SK-N-SH (cell line): ENCODE results near the gene GALNT17. TPM values are rescaled to one million over a fixed set of nuclear protein-coding genes. Genes with fewer than 3 reads are reported as not detected.

Experiments used
- CTCF ChIA-PET: fragments of 300-600, 350-600 bp; formaldehyde crosslinking; extraction: SDS; loops from one replicate; lab custom pipeline; 2021; lab: Yijun Ruan, JAX
- POLR2A ChIA-PET: fragments of 350-600 bp; sonication (Branson Sonifier 250); formaldehyde crosslinking; extraction: SDS; loops from one replicate; lab custom pipeline; 2020; ENCODE audit warnings: antibody characterized with exemption, inconsistent platforms; lab: Yijun Ruan, JAX
- DNase-seq: peaks from one replicate; pipeline ENCODE4 v3.0.0; 2012
- H2AFZ ChIP-seq: fragments of 200-600 bp; sonication (generic); 2 replicates; pipeline ENCODE4 v1.8.1; 2016; ENCODE audit warnings: antibody characterized with exemption, mild to moderate bottlenecking, low read depth
- H3F3A ChIP-seq: fragments of 200-600 bp; sonication (generic); replicated peaks from 2 replicates; pipeline ENCODE3; 2016; ENCODE audit warnings: antibody characterized with exemption, mild to moderate bottlenecking; ENCODE audit not compliant: insufficient read depth
- H3K27ac ChIP-seq, 2 experiments: fragments of 200-500 bp in 1 of 2; fragments of 200-600 bp in 1 of 2; sonication (Bioruptor generic) in 1 of 2; sonication (generic), shearing (Covaris generic) in 1 of 2; 2 replicates each; pipeline versions ENCODE4 v1.5.1 to v1.6.1; 2014 to 2016; ENCODE audit warnings: low read depth in 2 of 2, inconsistent platforms in 1 of 2, low read length in 1 of 2, mild to moderate bottlenecking in 1 of 2, mixed read lengths in 1 of 2
- H3K27me3 ChIP-seq: fragments of 200-600 bp; sonication (generic), shearing (Covaris generic); 2 replicates; pipeline ENCODE4 v1.6.1; 2016; ENCODE audit warnings: mixed run types; ENCODE audit not compliant: insufficient read depth
- H3K36me3 ChIP-seq, 2 experiments: fragments of 200-500 bp in 1 of 2; fragments of 200-600 bp in 1 of 2; sonication (Bioruptor generic) in 1 of 2; sonication (generic) in 1 of 2; replicated peaks in 1 of 2; 2 replicates each; pipeline versions ENCODE3 to v1.5.1; 2014 to 2016; ENCODE audit warnings: low read length in 1 of 2, mild to moderate bottlenecking in 1 of 2; ENCODE audit not compliant: insufficient read depth in 2 of 2, control insufficient read depth in 1 of 2
- H3K4me1 ChIP-seq, 2 experiments: fragments of 200-500 bp in 1 of 2; fragments of 200-600 bp in 1 of 2; sonication (Bioruptor generic) in 1 of 2; sonication (generic), shearing (Covaris generic) in 1 of 2; 2 replicates each; pipeline versions ENCODE4 v1.5.1 to v1.6.1; 2014 to 2016; ENCODE audit warnings: low read depth in 1 of 2, low read length in 1 of 2, mixed run types in 1 of 2; ENCODE audit not compliant: insufficient read depth in 2 of 2, control insufficient read depth in 1 of 2
- H3K4me2 ChIP-seq: fragments of 200-600 bp; sonication (generic), shearing (Covaris generic); 2 replicates; pipeline ENCODE4 v1.6.1; 2017; ENCODE audit warnings: mixed run types
- H3K4me3 ChIP-seq, 2 experiments: fragments of 200-500 bp in 1 of 2; fragments of 200-600 bp in 1 of 2; sonication (Bioruptor generic) in 1 of 2; sonication (generic), shearing (Covaris generic) in 1 of 2; 2 replicates each; pipeline versions ENCODE4 v1.5.1 to v1.8.1; 2014 to 2016; ENCODE audit warnings: low read depth in 2 of 2, inconsistent platforms in 1 of 2, low read length in 1 of 2, mild to moderate bottlenecking in 1 of 2, mixed read lengths in 1 of 2, moderate library complexity in 1 of 2
- H3K79me2 ChIP-seq: fragments of 200-600 bp; sonication (generic); 2 replicates; pipeline ENCODE4 v1.8.1; 2017; ENCODE audit warnings: mild to moderate bottlenecking; ENCODE audit not compliant: insufficient read depth
- H3K9ac ChIP-seq: fragments of 200-600 bp; sonication (generic); 2 replicates; pipeline ENCODE4 v1.6.1; 2017; ENCODE audit warnings: mixed run types
- H3K9me2 ChIP-seq: fragments of 200-600 bp; sonication (generic); 2 replicates; pipeline ENCODE4 v1.6.1; 2017; ENCODE audit warnings: mixed run types
- H3K9me3 ChIP-seq: fragments of 200-600 bp; sonication (generic); 2 replicates; pipeline ENCODE4 v1.6.1; 2017; ENCODE audit warnings: mixed run types, mild to moderate bottlenecking, moderate library complexity
- H4K20me1 ChIP-seq: fragments of 200-600 bp; sonication (generic); 2 replicates; pipeline ENCODE4 v1.6.1; 2017; ENCODE audit warnings: mild to moderate bottlenecking, mixed run types; ENCODE audit not compliant: insufficient read depth
- EP300 ChIP-seq, 2 experiments: IDR thresholded peaks; 2 replicates each; pipeline versions ENCODE4 v1.4.0 to v1.6.1; 2012; ENCODE audit warnings: borderline replicate concordance in 1 of 2, low read depth in 1 of 2, low read length in 1 of 2
- EZH2phosphoT487 ChIP-seq: fragments of 200-600 bp; sonication (generic); IDR thresholded peaks from 2 replicates; pipeline ENCODE4 v1.6.1; 2017; ENCODE audit warnings: low read depth, mixed run types, mild to moderate bottlenecking, antibody characterized with exemption, moderate library complexity, borderline replicate concordance
- FOSL2 ChIP-seq: IDR thresholded peaks from 2 replicates; pipeline ENCODE4 v1.4.0; 2012; ENCODE audit warnings: low read depth, mild to moderate bottlenecking, moderate library complexity, borderline replicate concordance
- MAX ChIP-seq: IDR thresholded peaks from 2 replicates; pipeline ENCODE4 v1.4.0; 2012; ENCODE audit warnings: low read depth
- MEF2A ChIP-seq: IDR thresholded peaks from 2 replicates; pipeline ENCODE4 v1.4.0; 2012; ENCODE audit warnings: low read depth, borderline replicate concordance
- MXI1 ChIP-seq: IDR thresholded peaks from 2 replicates; pipeline ENCODE4 v1.6.1; 2012; ENCODE audit warnings: mild to moderate bottlenecking, low read depth, low read length, improper control_type of control experiment
- NRF1 ChIP-seq: IDR thresholded peaks from 2 replicates; pipeline ENCODE4 v1.6.1; 2012; ENCODE audit warnings: low read depth, mild to moderate bottlenecking, low read length
- PBX3 ChIP-seq: IDR thresholded peaks from 2 replicates; pipeline ENCODE4; 2012
- POLR2AphosphoS5 ChIP-seq: IDR thresholded peaks from 2 replicates; pipeline ENCODE4 v1.6.1; 2012; ENCODE audit warnings: low read depth, low read length
- RFX5 ChIP-seq: IDR thresholded peaks from 2 replicates; pipeline ENCODE4 v1.6.1; 2012; ENCODE audit warnings: mild to moderate bottlenecking, improper control_type of control experiment, low read length
- RXRA ChIP-seq: IDR thresholded peaks from 2 replicates; pipeline ENCODE4 v1.4.0; 2012; ENCODE audit warnings: low read depth, mild to moderate bottlenecking, borderline replicate concordance
- TAF1 ChIP-seq: IDR thresholded peaks from 2 replicates; pipeline ENCODE4 v1.6.1; 2012; ENCODE audit warnings: low read depth, mild to moderate bottlenecking, low read length, moderate library complexity, borderline replicate concordance
- WGBS: methylation state at CpG from one replicate; pipeline ENCODE4 v1.1.6; 2017; ENCODE audit warnings: low lambda C conversion rate; 5-methylcytosine and 5-hydroxymethylcytosine counted together
- polyA plus RNA-seq, 3 experiments: library from polyadenylated mRNA; depleted of rRNA; stranded (reverse); fragments of >200 nt; gene quantifications; 2 replicates each; pipeline ENCODE4 v1.2.3, GENCODE V29; 2012

Gene GALNT17
- polyA plus RNA-seq, 1 of the 3 experiments (the other 2 are of a cell fraction): not detected

GRCh38 chr7:71661671-71662224, 529.8 kb downstream of the GALNT17 start:
- no peaks in the 10 kb centered on the region for H3K79me2 ChIP-seq
- H3F3A ChIP-seq: no peaks in the 10 kb centered on the region
- WGBS: 83% methylated on average over 1 of the region's 1 CpG
- no peak for DNase-seq
- ChIA-PET POLR2A (no interaction called here), CTCF (no interaction called here)
- H3K9me3 ChIP-seq: peaks cover 5% of the 10 kb centered on the region; the same call in 1 of the 2 replicates
- no peak overlapping the region for H2AFZ ChIP-seq
- no peaks in the 10 kb centered on the region for H3K9me2 ChIP-seq
- no peaks in the 10 kb centered on the region for H3K36me3 ChIP-seq
- TF ChIP-seq PBX3 (no peak), NRF1 (no peak), MEF2A (no peak), MAX (no peak), RXRA (no peak), RFX5 (no peak), MXI1 (no peak), EP300 (IDR thresholded peaks at IDR 0.05; ENCODE audit: borderline replicate concordance in 1 of 2, low read depth in 1 of 2, low read length in 1 of 2) (no peak), FOSL2 (no peak), POLR2AphosphoS5 (no peak)
- TF ChIP-seq, all 33 proteins: peak for 0
- no peaks in the 10 kb centered on the region for H3K27me3 ChIP-seq
- H3K27ac ChIP-seq: no peak overlapping the region
- H3K4me3 ChIP-seq: no peak overlapping the region
- H3K4me1 ChIP-seq: no peaks in the 10 kb centered on the region
- H3K9ac ChIP-seq: no peak overlapping the region
- H3K4me2 ChIP-seq: no peak overlapping the region
- no peaks in the 10 kb centered on the region for H4K20me1 ChIP-seq

GRCh38 chr7:71665716-71666115, 533.8 kb downstream of the GALNT17 start:
- no peaks in the 10 kb centered on the region for H3K27me3 ChIP-seq
- H3F3A ChIP-seq: no peaks in the 10 kb centered on the region
- H3K9me2 ChIP-seq: no peaks in the 10 kb centered on the region
- POLR2A ChIA-PET: no interaction called here
- H3K4me3 ChIP-seq: no peak overlapping the region
- H3K9me3 ChIP-seq: peaks cover 5% of the 10 kb centered on the region; the same call in 1 of the 2 replicates
- WGBS: 55% methylated on average over 3 of the region's 3 CpGs
- no peak overlapping the region for H3K4me2 ChIP-seq
- no peaks in the 10 kb centered on the region for H3K79me2 ChIP-seq
- TF ChIP-seq TAF1 (no peak), MEF2A (no peak), EZH2phosphoT487 (no peak), NRF1 (no peak)
- H3K4me1 ChIP-seq: no peaks in the 10 kb centered on the region
- no peak overlapping the region for H2AFZ ChIP-seq
- CTCF ChIA-PET: no interaction called here
- no peak overlapping the region for H3K27ac ChIP-seq
- H3K36me3 ChIP-seq: no peaks in the 10 kb centered on the region
- no peaks in the 10 kb centered on the region for H4K20me1 ChIP-seq
- DNase-seq: no peak
- H3K9ac ChIP-seq: no peak overlapping the region
